Stimulated activated CD8-positive, alpha-beta memory T cell treated with anti-CD3 and anti-CD28 coated beads, Interleukin-12 subunit alpha, Interleukin-12 subunit beta, amount 100 ng/mL, for 24 hours (primary cell): ENCODE results near the gene IFNA7.
"Not testable (repeated sequence)": the region's sequence is repeated elsewhere in the genome, so short reads cannot be mapped to it uniquely, and the experiment has no call there.

ENCODE experiments used
- DNase-seq: peaks from one replicate; pipeline ENCODE4 v3.0.0-alpha.2; 2020; ENCODE audit errors: extremely low read depth

Gene IFNA7

GRCh38 chr9:21202105-21202504 is at the start of gene IFNA7:
TSS of gene IFNA7 (minus strand) at chr9:21202205. CDS start at chr9:21202165, 40 bp downstream.
- not testable (repeated sequence) for DNase-seq

- no peak for DNase-seq
Observed at GRCh38 chr9:21251638-21252037, 49.6 kb upstream of the IFNA7 start.

- no peak for DNase-seq
Observed at GRCh38 chr9:21251190-21251589, 49.2 kb upstream of the IFNA7 start.

GRCh38 chr9:21244836-21245235 is 42.8 kb upstream of the IFNA7 start:
- no peak for DNase-seq

GRCh38 chr9:21239911-21240310 is 37.9 kb upstream of the IFNA7 start, which contains the start of gene IFNA14:
TSS of gene IFNA14 (minus strand) at chr9:21240005. CDS start at chr9:21239935, 70 bp downstream.
- DNase-seq, result no peak

GRCh38 chr9:21236360-21236714 is 34.3 kb upstream of the IFNA7 start:
- not testable (repeated sequence) for DNase-seq

GRCh38 chr9:21235468-21236359 is 33.7 kb upstream of the IFNA7 start:
- not testable (repeated sequence) for DNase-seq

GRCh38 chr9:21234153-21234687 is 32.2 kb upstream of the IFNA7 start:
- DNase-seq, result no peak

- DNase-seq, result no peak
Observed at GRCh38 chr9:21233258-21233657, 31.3 kb upstream of the IFNA7 start.

- DNase-seq, result no peak
Observed at GRCh38 chr9:21228122-21228521, 26.1 kb upstream of the IFNA7 start, which contains the start of gene IFNA17. TSS of gene IFNA17 (minus strand) at chr9:21228222. CDS start at chr9:21228173, 49 bp downstream.

- DNase-seq, result not testable (repeated sequence)
Observed at GRCh38 chr9:21217211-21217610, 15.2 kb upstream of the IFNA7 start, which contains the start of gene IFNA16. TSS of gene IFNA16 (minus strand) at chr9:21217311. CDS start at chr9:21217305, 6 bp downstream.

GRCh38 chr9:21213411-21214326 is 11.7 kb upstream of the IFNA7 start:
- DNase-seq, result not testable (repeated sequence)

- DNase-seq, result not testable (repeated sequence)
Observed at GRCh38 chr9:21212160-21212559, 10.2 kb upstream of the IFNA7 start.

- DNase-seq, result not testable (repeated sequence)
Observed at GRCh38 chr9:21210782-21211181, 8.8 kb upstream of the IFNA7 start.

GRCh38 chr9:21210311-21210710 is 8.3 kb upstream of the IFNA7 start:
- DNase-seq, result no peak

GRCh38 chr9:21207043-21207442 is 5.0 kb upstream of the IFNA7 start, which contains the start of gene IFNA10:
TSS of gene IFNA10 (minus strand) at chr9:21207143. CDS start at chr9:21207097, 46 bp downstream.
- not testable (repeated sequence) for DNase-seq

GRCh38 chr9:21205204-21205603 is 3.2 kb upstream of the IFNA7 start:
- no peak for DNase-seq

GRCh38 chr9:21194867-21195776 is 6.9 kb downstream of the IFNA7 start:
- DNase-seq, result not testable (repeated sequence)

GRCh38 chr9:21187487-21187886 is 14.5 kb downstream of the IFNA7 start, which contains the start of gene IFNA4:
TSS of gene IFNA4 (minus strand) at chr9:21187587. CDS start at chr9:21187531, 56 bp downstream.
- not testable (repeated sequence) for DNase-seq
